CD14-positive monocyte (primary cell): ENCODE results near the gene DDX43. TPM values are rescaled to one million over a fixed set of nuclear protein-coding genes. Genes with fewer than 3 reads are reported as not detected.

ENCODE experiments used
- DNase-seq, 3 donors: peaks; one replicate each; pipeline ENCODE4 v3.0.0-alpha.2; 2011 to 2022
- H2AFZ ChIP-seq: 2 replicates; pipeline ENCODE4 v1.6.0; 2012; ENCODE audit warnings: mild to moderate bottlenecking, low read depth, low read length, inconsistent platforms; ENCODE audit not compliant: insufficient read depth, poor library complexity, severe bottlenecking
- H3K27ac ChIP-seq, 2 donors: 1 replicate in 1 of 2; 2 replicates in 1 of 2; pipeline ENCODE4 v1.5.1; 2012 to 2013; ENCODE audit warnings: low read length in 2 of 2, control low read depth in 1 of 2, inconsistent platforms in 1 of 2, low read depth in 1 of 2, mild to moderate bottlenecking in 1 of 2
- H3K27me3 ChIP-seq, 2 donors: one replicate each; pipeline versions ENCODE4 v1.6.0 to v1.6.1; 2011 to 2013; ENCODE audit warnings: low read length in 2 of 2; ENCODE audit not compliant: control insufficient read depth in 2 of 2, insufficient read depth in 2 of 2
- H3K36me3 ChIP-seq, 2 donors: replicated peaks in 1 of 2; 1 replicate in 1 of 2; 2 replicates in 1 of 2; pipeline versions ENCODE4 v1.5.1 to v1.6.1; 2012 to 2013; ENCODE audit warnings: low read length in 2 of 2, control low read depth in 1 of 2, inconsistent platforms in 1 of 2, mild to moderate bottlenecking in 1 of 2; ENCODE audit not compliant: insufficient read depth in 2 of 2, control insufficient read depth in 1 of 2
- H3K4me1 ChIP-seq, 2 donors: 1 replicate in 1 of 2; 2 replicates in 1 of 2; pipeline versions ENCODE4 v1.5.1 to v1.6.1; 2012 to 2013; ENCODE audit warnings: low read length in 2 of 2, control low read depth in 1 of 2, inconsistent platforms in 1 of 2, mild to moderate bottlenecking in 1 of 2, moderate library complexity in 1 of 2; ENCODE audit not compliant: insufficient read depth in 2 of 2, control insufficient read depth in 1 of 2
- H3K4me2 ChIP-seq: replicated peaks from 2 replicates; pipeline ENCODE3; 2012; ENCODE audit warnings: low read length, moderate library complexity, mild to moderate bottlenecking; ENCODE audit not compliant: poor library complexity, severe bottlenecking; ENCODE audit errors: extremely low read depth
- H3K4me3 ChIP-seq, 3 experiments: fragments of 200-600 bp in 1 of 3; sonication (generic) in 1 of 3; replicated peaks in 1 of 3; 1 replicate in 2 of 3; 2 replicates in 1 of 3; pipeline ENCODE4 v1.5.1; 2011 to 2013; ENCODE audit warnings: low read length in 3 of 3, mild to moderate bottlenecking in 3 of 3, control low read depth in 2 of 3, low read depth in 2 of 3, inconsistent platforms in 1 of 3, moderate library complexity in 1 of 3
- H3K79me2 ChIP-seq: 2 replicates; pipeline ENCODE4 v1.6.0; 2012; ENCODE audit warnings: mild to moderate bottlenecking, control low read depth, inconsistent platforms, low read length, moderate library complexity; ENCODE audit not compliant: insufficient read depth
- H3K9ac ChIP-seq: 2 replicates; pipeline ENCODE4 v1.6.0; 2017; ENCODE audit warnings: low read length, mild to moderate bottlenecking; ENCODE audit not compliant: insufficient read depth, poor library complexity, severe bottlenecking
- H3K9me3 ChIP-seq, 2 donors: replicated peaks in 1 of 2; 1 replicate in 1 of 2; 2 replicates in 1 of 2; pipeline versions ENCODE4 v1.5.1 to v1.6.1; 2012 to 2013; ENCODE audit warnings: low read length in 2 of 2, control low read depth in 1 of 2; ENCODE audit not compliant: control insufficient read depth in 1 of 2, insufficient read depth in 1 of 2
- H4K20me1 ChIP-seq: 2 replicates; pipeline ENCODE4 v1.6.0; 2012; ENCODE audit warnings: mild to moderate bottlenecking, low read length, control low read depth, moderate library complexity; ENCODE audit not compliant: insufficient read depth
- H3K27ac Mint-ChIP-seq, 7 donors: one replicate each; pipeline ENCODE4 v1.8.0; 2020; ENCODE audit warnings: mild to moderate bottlenecking in 7 of 7, mixed read lengths in 7 of 7, moderate library complexity in 6 of 7, inconsistent platforms in 2 of 7
- H3K27me3 Mint-ChIP-seq, 3 donors: one replicate each; pipeline ENCODE4 v1.8.0; 2021 to 2022; ENCODE audit warnings: low read depth in 3 of 3, mild to moderate bottlenecking in 3 of 3, mixed read lengths in 3 of 3, moderate library complexity in 3 of 3, inconsistent platforms in 1 of 3
- H3K36me3 Mint-ChIP-seq, 2 donors: one replicate each; pipeline ENCODE4 v1.8.0; 2020; ENCODE audit warnings: mixed read lengths in 2 of 2, inconsistent platforms in 1 of 2, mild to moderate bottlenecking in 1 of 2
- H3K4me1 Mint-ChIP-seq: one replicate; pipeline ENCODE4 v1.8.0; 2020; ENCODE audit warnings: mild to moderate bottlenecking, mixed read lengths
- H3K4me3 Mint-ChIP-seq, 2 donors: one replicate each; pipeline ENCODE4 v1.8.0; 2020; ENCODE audit warnings: mild to moderate bottlenecking in 2 of 2, mixed read lengths in 2 of 2, moderate library complexity in 1 of 2
- H3K9me3 Mint-ChIP-seq, 7 donors: one replicate each; pipeline ENCODE4 v1.8.0; 2020 to 2022; ENCODE audit warnings: mixed read lengths in 7 of 7, mild to moderate bottlenecking in 6 of 7, moderate library complexity in 6 of 7, inconsistent platforms in 2 of 7
- CTCF ChIP-seq: fragments of 200-600 bp; IDR thresholded peaks from one replicate; pipeline ENCODE4 v1.8.0; 2022; ENCODE audit warnings: antibody characterized with exemption, mild to moderate bottlenecking
- WGBS: methylation state at CpG from one replicate; pipeline ENCODE4 v1.1.5; 2013; ENCODE audit warnings: missing lambda C conversion rate; ENCODE audit not compliant: insufficient coverage; 5-methylcytosine and 5-hydroxymethylcytosine counted together
- intact Hi-C, 2 donors: fragments of 100-400 bp; cut with micrococcal nuclease; formaldehyde crosslinking; loops; one replicate each; pipeline versions ENCODE4 v1.15.0 to v1.15.1; 2023
- polyA plus RNA-seq, 3 donors: library from polyadenylated mRNA; depleted of rRNA in 1 of 3; unstranded in 2 of 3; stranded (reverse) in 1 of 3; fragments of 300-500 nt in 2 of 3; fragments of >200 nt in 1 of 3; fragmentation: Illumina TruSeq in 2 of 3; gene quantifications; 1 replicate in 2 of 3; 2 replicates in 1 of 3; pipeline ENCODE4 v1.2.3, GENCODE V29; 2012 to 2021

The DDX43 gene
- polyA plus RNA-seq, 3 donors = 0.23 to 1.0 TPM; not detected in 1

GRCh38 chr6:73372516-73372915, 22.1 kb upstream of the DDX43 start:
- H3K4me1 ChIP-seq = no peaks in the 10 kb centered on the region
- no peak overlapping the region for H3K4me3 ChIP-seq
- peaks cover 1 to 5% (median 1%) of the 10 kb centered on the region in 3 donors for H3K27me3 Mint-ChIP-seq
- H3K36me3 ChIP-seq = no peaks in the 10 kb centered on the region
- no peak overlapping the region for H3K4me2 ChIP-seq
- H3K4me3 Mint-ChIP-seq = no peak overlapping the region
- intact Hi-C loops = no loop called here
- H3K27me3 ChIP-seq = no peaks in the 10 kb centered on the region
- H3K36me3 Mint-ChIP-seq = no peaks in the 10 kb centered on the region
- no peak overlapping the region for H2AFZ ChIP-seq
- no peaks in the 10 kb centered on the region for H3K4me1 Mint-ChIP-seq
- TF ChIP-seq CTCF = no peak
- H3K9me3 ChIP-seq = peaks cover 9 to 29% of the 10 kb centered on the region in 2 donors
- no peak overlapping the region for H3K27ac Mint-ChIP-seq
- no peak overlapping the region for H3K9ac ChIP-seq
- no peaks in the 10 kb centered on the region for H3K79me2 ChIP-seq
- no peak for DNase-seq
- H3K27ac ChIP-seq = no peak overlapping the region
- no peaks in the 10 kb centered on the region for H4K20me1 ChIP-seq
- 96% methylated on average over 5 of the region's 10 CpGs for WGBS
- H3K9me3 Mint-ChIP-seq = peaks cover 4 to 26% (median 24%) of the 10 kb centered on the region in 7 donors

- H3K36me3 Mint-ChIP-seq = no peaks in the 10 kb centered on the region
- H3K27ac Mint-ChIP-seq = no peak overlapping the region
- no peaks in the 10 kb centered on the region for H3K79me2 ChIP-seq
- no peak overlapping the region for H2AFZ ChIP-seq
- H3K4me1 ChIP-seq = no peaks in the 10 kb centered on the region
- H3K4me3 Mint-ChIP-seq = no peak overlapping the region
- no peak for TF ChIP-seq CTCF
- peaks cover 9 to 23% of the 10 kb centered on the region in 2 donors for H3K9me3 ChIP-seq
- no peaks in the 10 kb centered on the region for H4K20me1 ChIP-seq
- no peaks in the 10 kb centered on the region for H3K4me1 Mint-ChIP-seq
- H3K9ac ChIP-seq = no peak overlapping the region
- peaks cover 0 to 1% (median 1%) of the 10 kb centered on the region in 3 donors for H3K27me3 Mint-ChIP-seq
- no peak overlapping the region for H3K4me2 ChIP-seq
- H3K36me3 ChIP-seq = no peaks in the 10 kb centered on the region
- no peak overlapping the region for H3K4me3 ChIP-seq
- H3K9me3 Mint-ChIP-seq = peaks cover 2 to 24% (median 16%) of the 10 kb centered on the region in 7 donors
- no peak for DNase-seq
- WGBS = 100% methylated on average over 1 of the region's 1 CpG
- no peak overlapping the region for H3K27ac ChIP-seq
- intact Hi-C loops = no loop called here
- no peaks in the 10 kb centered on the region for H3K27me3 ChIP-seq
Observed at GRCh38 chr6:73375216-73375615, 19.4 kb upstream of the DDX43 start.
